ENCODE data around the gene POU2AF2.

GRCh38 chr11:111327908-111328624 lies 82.5 kb downstream of the POU2AF2 start:
- no peak for TF ChIP-seq CTCF (IDR thresholded peaks at IDR 0.05; ENCODE audit: low read depth, low read length, poor library complexity, severe bottlenecking)
- no peak for TF ChIP-seq EZH2phosphoT487 (IDR thresholded peaks at IDR 0.05; ENCODE audit: borderline replicate concordance, low read length)
